ENCODE data around the gene TMEM222.
"Not testable (repeated sequence)": the region's sequence is repeated elsewhere in the genome, so short reads cannot be mapped to it uniquely, and the experiment has no call there.

The TMEM222 gene

GRCh38 chr1:27380766-27381733 lies 59.1 kb downstream of the TMEM222 start:
- DNase-seq = no peak

- DNase-seq = no peak
Observed at GRCh38 chr1:27381969-27382762, 60.2 kb downstream of the TMEM222 start.

DNA sequence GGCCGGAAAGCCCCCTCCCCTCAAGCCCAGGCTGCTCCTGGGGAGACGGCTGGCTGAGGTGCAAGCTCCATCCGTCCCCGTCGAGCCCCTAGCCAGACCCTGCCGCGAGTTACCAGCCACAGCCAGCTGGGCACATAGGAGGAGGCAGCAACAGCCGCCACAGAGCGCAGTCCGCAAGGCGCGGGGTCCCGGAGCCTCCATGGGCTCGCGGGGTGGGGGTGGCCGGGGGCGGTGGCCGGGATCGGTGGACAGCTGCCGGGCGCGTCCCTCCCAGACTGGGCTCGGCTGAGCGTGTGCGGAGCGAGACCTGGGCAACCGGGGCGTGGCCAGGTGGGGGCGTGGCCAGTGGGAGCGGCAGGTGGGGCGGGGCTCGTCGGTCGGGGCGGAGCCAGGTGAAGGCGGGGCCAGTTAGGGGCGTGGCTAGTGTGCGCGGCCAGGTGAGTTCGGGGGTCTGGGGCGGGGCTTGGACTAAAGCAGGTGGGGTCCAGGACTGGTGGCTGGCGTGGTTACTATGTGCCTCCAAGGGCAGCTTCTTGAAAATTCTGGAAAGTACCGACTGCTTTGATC lies 61.2 kb downstream of the TMEM222 start, which contains the start of gene CD164L2:
CD164L2 (minus strand) TSS at position 295 of the 567 bp plus-strand sequence; CDS start at position 201, 94 bp downstream.
- no peak for DNase-seq

DNA sequence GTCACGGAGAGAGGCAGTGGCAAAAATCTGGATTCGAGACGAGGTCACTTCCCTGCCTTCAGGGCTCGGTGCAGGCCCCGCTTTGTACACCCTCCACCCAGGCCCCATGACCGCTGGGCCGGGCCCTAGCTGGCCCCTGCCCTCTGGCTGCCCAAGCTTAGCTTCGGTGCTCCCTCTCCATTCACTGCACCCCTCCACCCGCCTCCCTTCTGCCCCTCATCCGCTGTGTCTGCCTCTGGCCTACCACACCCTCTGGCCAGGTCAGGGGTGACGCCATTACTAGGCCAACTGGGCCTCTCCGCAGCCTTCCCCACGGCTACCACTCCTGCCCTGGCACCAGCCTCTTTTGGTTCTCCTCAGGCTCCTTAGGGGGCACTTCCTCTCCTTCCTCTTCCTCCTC lies 61.7 kb downstream of the TMEM222 start:
- DNase-seq = no peak

DNA sequence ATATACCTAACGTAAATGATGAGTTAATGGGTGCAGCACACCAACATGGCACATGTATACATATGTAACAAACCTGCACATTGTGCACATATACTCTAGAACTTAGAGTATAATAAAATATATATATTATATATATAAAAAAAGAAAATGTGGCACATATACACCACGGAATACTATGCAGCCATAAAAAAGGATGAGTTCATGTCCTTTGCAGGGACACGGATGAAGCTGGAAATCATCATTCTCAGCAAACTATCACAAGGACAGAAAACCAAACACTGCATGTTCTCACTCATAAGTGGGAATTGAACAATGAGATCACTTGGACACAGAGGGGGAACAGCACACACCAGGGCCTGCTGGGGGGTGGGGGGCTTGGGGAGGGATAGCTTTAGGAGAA lies 62.8 kb downstream of the TMEM222 start:
- not testable (repeated sequence) for DNase-seq
